Liver (tissue), 10 donors: ENCODE results near the gene DRAM1. TPM values are rescaled to one million over a fixed set of nuclear protein-coding genes. Genes with fewer than 3 reads are reported as not detected.

Experiments used
- DNase-seq: peaks from one replicate; pipeline ENCODE4 v3.0.0-alpha.2; 2017; ENCODE audit warnings: low spot score
- H3K27ac ChIP-seq, 2 donors: one replicate each; pipeline ENCODE4 v1.7.0; 2013; ENCODE audit warnings: inconsistent platforms in 2 of 2, low read length in 2 of 2, control low read depth in 1 of 2, low read depth in 1 of 2, mild to moderate bottlenecking in 1 of 2
- H3K27me3 ChIP-seq, 4 donors: one replicate each; pipeline versions ENCODE4 v1.6.1 to v1.7.0; 2013; ENCODE audit warnings: low read length in 3 of 4, inconsistent platforms in 1 of 4, mild to moderate bottlenecking in 1 of 4, moderate library complexity in 1 of 4; ENCODE audit not compliant: control insufficient read depth in 4 of 4, insufficient read depth in 4 of 4
- H3K36me3 ChIP-seq, 4 donors: one replicate each; pipeline versions ENCODE4 v1.6.1 to v1.7.0; 2013; ENCODE audit warnings: low read length in 3 of 4, mild to moderate bottlenecking in 3 of 4, low read depth in 1 of 4, moderate library complexity in 1 of 4; ENCODE audit not compliant: control insufficient read depth in 4 of 4, insufficient read depth in 3 of 4
- H3K4me1 ChIP-seq, 4 donors: one replicate each; pipeline versions ENCODE4 v1.6.1 to v1.7.0; 2013; ENCODE audit warnings: low read length in 3 of 4, mild to moderate bottlenecking in 3 of 4, moderate library complexity in 1 of 4; ENCODE audit not compliant: control insufficient read depth in 4 of 4, insufficient read depth in 4 of 4
- H3K4me3 ChIP-seq, 3 donors: one replicate each; pipeline versions ENCODE4 v1.6.1 to v1.7.0; 2013; ENCODE audit warnings: low read length in 3 of 3, control low read depth in 1 of 3, low read depth in 1 of 3, mild to moderate bottlenecking in 1 of 3
- H3K9ac ChIP-seq, 2 donors: one replicate each; pipeline ENCODE4 v1.7.0; 2013; ENCODE audit warnings: low read length in 2 of 2, mild to moderate bottlenecking in 2 of 2, moderate library complexity in 2 of 2, control low read depth in 1 of 2, low read depth in 1 of 2
- H3K9me3 ChIP-seq, 4 donors: one replicate each; pipeline versions ENCODE4 v1.6.1 to v1.7.0; 2013; ENCODE audit warnings: low read length in 3 of 4; ENCODE audit not compliant: control insufficient read depth in 4 of 4
- CTCF ChIP-seq: fragments of 150-350 bp; IDR thresholded peaks from 2 replicates; pipeline ENCODE4 v1.5.1; 2017; ENCODE audit warnings: improper control_type of control experiment, low read depth, low read length; ENCODE audit not compliant: missing input control
- FOXA1 ChIP-seq: IDR thresholded peaks from 2 replicates; pipeline ENCODE4 v1.6.1; 2016; ENCODE audit warnings: antibody characterized with exemption
- GABPA ChIP-seq, 2 donors: IDR thresholded peaks in 1 of 2; conservative IDR thresholded peaks in 1 of 2; 2 replicates each; pipeline ENCODE4 v1.6.1; 2016; ENCODE audit warnings: antibody characterized with exemption in 2 of 2, mild to moderate bottlenecking in 1 of 2, moderate library complexity in 1 of 2
- HNF4A ChIP-seq, 2 donors: conservative IDR thresholded peaks; 2 replicates each; pipeline ENCODE4 v1.6.1; 2016; ENCODE audit warnings: antibody characterized with exemption in 2 of 2, mild to moderate bottlenecking in 2 of 2
- HNF4G ChIP-seq: IDR thresholded peaks from 2 replicates; pipeline ENCODE4 v1.6.1; 2016; ENCODE audit warnings: antibody characterized with exemption
- MAX ChIP-seq: IDR thresholded peaks from 2 replicates; pipeline ENCODE4 v1.6.1; 2016; ENCODE audit warnings: antibody characterized with exemption
- NR2F2 ChIP-seq: IDR thresholded peaks from 2 replicates; pipeline ENCODE4 v1.6.1; 2016; ENCODE audit warnings: antibody characterized with exemption
- TAF1 ChIP-seq: conservative IDR thresholded peaks from 2 replicates; pipeline ENCODE4 v1.6.1; 2016; ENCODE audit warnings: antibody characterized with exemption, mild to moderate bottlenecking
- YY1 ChIP-seq: IDR thresholded peaks from 2 replicates; pipeline ENCODE4 v1.6.1; 2016; ENCODE audit warnings: antibody characterized with exemption, mild to moderate bottlenecking
- WGBS: extraction: QIAGEN DNeasy Blood & Tissue Kit; methylation state at CpG from one replicate; pipeline ENCODE4 v1.1.7; 2013; 5-methylcytosine and 5-hydroxymethylcytosine counted together
- polyA plus RNA-seq, 2 donors: library from polyadenylated mRNA; stranded (reverse) in 1 of 2; unstranded in 1 of 2; fragments of 200-250 nt in 1 of 2; fragments of >200 nt in 1 of 2; fragmentation: Nextera tagmentation in 1 of 2; extraction: Ambion mirVana in 1 of 2; gene quantifications; one replicate each; pipeline versions ENCODE4 v1.2.1 to v1.2.3, GENCODE V29; 2013 to 2015
- small RNA-seq: library from RNA; depleted of rRNA; stranded (forward); fragments of <200 nt; gene quantifications from one replicate; pipeline ENCODE3, GENCODE V24; 2014
- total RNA-seq, 2 donors: library from RNA; depleted of rRNA; stranded (reverse); fragments of >200 nt; gene quantifications; one replicate each; pipeline ENCODE4 v1.2.3, GENCODE V29; 2014
- donor health status: healthy.
- donor health status: healthy.
- donor health status: healthy.
- donor health status: healthy.
- donor health status: healthy.

The DRAM1 gene
- total and polyA plus RNA-seq, 4 donors, result 2.7 to 7.8 (median 3.4) TPM

GRCh38 chr12:101968770-101969169 is 91.4 kb downstream of the DRAM1 start:
- Histone ChIP-seq H3K9ac (no peak overlapping the region), H3K27ac (no peak overlapping the region), H3K4me3 (no peak overlapping the region), H3K9me3 (no peaks in the 10 kb centered on the region), H3K36me3 (no peaks in the 10 kb centered on the region), H3K4me1 (no peaks in the 10 kb centered on the region), H3K27me3 (no peaks in the 10 kb centered on the region)
- no peak for TF ChIP-seq CTCF
- no peak for TF ChIP-seq HNF4A (conservative IDR thresholded peaks at IDR 0.05)
- TF ChIP-seq HNF4G, result no peak
- TF ChIP-seq NR2F2, result no peak
- no peak for TF ChIP-seq GABPA (IDR thresholded peaks at IDR 0.05 in 1 of 2, conservative IDR thresholded peaks at IDR 0.05 in 1 of 2)
- no peak for TF ChIP-seq FOXA1
- TF ChIP-seq MAX, result no peak
- TF ChIP-seq TAF1, result no peak
- no peak for TF ChIP-seq YY1
- no peak for DNase-seq
- WGBS, result 80% methylated on average over 1 of the region's 1 CpG

Small RNAs within 50 kb of the gene (small RNA-seq; reads per million reads assigned to genes)
- gene RNA5SP369 (not detected), gene RNU6-1183P (not detected)

Other genes with a start within 250 kb of the DRAM1 start
- 10 to 100 TPM; 51.5 to 96.6 TPM for gene CHPT1, start 179.9 kb upstream of the DRAM1 start, total RNA-seq
- 10 to 100 TPM; 57.9 to 65.5 TPM for gene CHPT1, start 179.9 kb upstream of the DRAM1 start, polyA plus RNA-seq
- under 1 TPM in 1 of 2 donors, not detected in 1; 0.17 TPM for gene SYCP3, start 138.1 kb upstream of the DRAM1 start, total RNA-seq
- gene SYCP3, start 138.1 kb upstream of the DRAM1 start, polyA plus RNA-seq, result 1 to 10 TPM in 1 of 2 donors, not detected in 1; 3.0 TPM
- gene GNPTAB, start 46.6 kb upstream of the DRAM1 start, total RNA-seq, result 10 to 100 TPM in 1 of 2 donors, 1 to 10 TPM in 1; 8.3 to 11.1 TPM
- 1 to 10 TPM; 4.6 to 7.2 TPM for gene GNPTAB, start 46.6 kb upstream of the DRAM1 start, polyA plus RNA-seq
- 10 to 100 TPM; 22.4 to 25.3 TPM for gene WASHC3, start 184.4 kb downstream of the DRAM1 start, total RNA-seq
- gene WASHC3, start 184.4 kb downstream of the DRAM1 start, polyA plus RNA-seq, result 10 to 100 TPM; 26.4 to 51.4 TPM
- gene NUP37, start 242.5 kb downstream of the DRAM1 start, total RNA-seq, result 10 to 100 TPM in 1 of 2 donors, 1 to 10 TPM in 1; 8.2 to 24.5 TPM
- gene NUP37, start 242.5 kb downstream of the DRAM1 start, polyA plus RNA-seq, result 1 to 10 TPM; 7.3 to 8.8 TPM
- gene PARPBP, start 242.6 kb downstream of the DRAM1 start, total RNA-seq, result 10 to 100 TPM in 1 of 2 donors, under 1 TPM in 1; 0.33 to 24.9 TPM
- under 1 TPM; 0.32 to 0.87 TPM for gene PARPBP, start 242.6 kb downstream of the DRAM1 start, polyA plus RNA-seq